DND-41 (cell line): ENCODE data around the gene RABGGTA.

Experiments used
- ATAC-seq: fragments of 200-7000 bp; cut with Tn5 transposase; 3 replicates; pipeline ENCODE4 v1.9.1; 2021; ENCODE audit warnings: low read depth; ENCODE audit not compliant: insufficient read depth
- DNase-seq: peaks from one replicate; pipeline ENCODE4 v3.0.0-alpha.2; 2020
- H2AFZ ChIP-seq: 2 replicates; pipeline ENCODE4 v1.6.0; 2012; ENCODE audit warnings: low read depth, low read length
- H3K27ac ChIP-seq: 2 replicates; pipeline ENCODE4 v1.5.1; 2012; ENCODE audit warnings: low read length, inconsistent platforms
- H3K27me3 ChIP-seq: fragments of 200-600 bp; sonication (generic); 2 replicates; pipeline ENCODE4 v1.6.0; 2012; ENCODE audit warnings: low read length, mild to moderate bottlenecking, inconsistent platforms; ENCODE audit not compliant: insufficient read depth, poor library complexity
- H3K36me3 ChIP-seq: 2 replicates; pipeline ENCODE4 v1.5.1; 2012; ENCODE audit warnings: low read length, inconsistent platforms; ENCODE audit not compliant: insufficient read depth
- H3K4me1 ChIP-seq: 2 replicates; pipeline ENCODE4 v1.5.1; 2012; ENCODE audit warnings: mild to moderate bottlenecking, low read length; ENCODE audit not compliant: insufficient read depth
- H3K4me2 ChIP-seq: 2 replicates; pipeline ENCODE4 v1.6.0; 2012; ENCODE audit warnings: mild to moderate bottlenecking, moderate library complexity, low read length, inconsistent platforms; ENCODE audit not compliant: insufficient read depth
- H3K4me3 ChIP-seq, 2 experiments: fragments of 200-600 bp in 1 of 2; shearing (Covaris generic) in 1 of 2; 2 replicates each; pipeline ENCODE4 v1.5.1; 2012 to 2016; ENCODE audit warnings: inconsistent platforms in 2 of 2, low read length in 2 of 2, mild to moderate bottlenecking in 2 of 2, low read depth in 1 of 2, moderate library complexity in 1 of 2
- H3K79me2 ChIP-seq: 2 replicates; pipeline ENCODE4 v1.6.0; 2012; ENCODE audit warnings: low read length, inconsistent platforms; ENCODE audit not compliant: insufficient read depth
- H3K9ac ChIP-seq: 2 replicates; pipeline ENCODE4 v1.6.0; 2012; ENCODE audit warnings: low read depth, mild to moderate bottlenecking, inconsistent platforms, low read length, moderate library complexity
- H3K9me3 ChIP-seq: 2 replicates; pipeline ENCODE4 v1.5.1; 2012; ENCODE audit warnings: low read length, moderate library complexity, mild to moderate bottlenecking, inconsistent platforms; ENCODE audit not compliant: insufficient read depth, severe bottlenecking
- H4K20me1 ChIP-seq: 2 replicates; pipeline ENCODE4 v1.6.0; 2012; ENCODE audit warnings: low read length; ENCODE audit not compliant: insufficient read depth
- CTCF ChIP-seq: IDR thresholded peaks from 2 replicates; pipeline ENCODE4 v1.5.1; 2012; ENCODE audit warnings: borderline replicate concordance, low read length, moderate library complexity, mild to moderate bottlenecking; ENCODE audit not compliant: poor library complexity, severe bottlenecking; ENCODE audit errors: extremely low read depth
- EZH2 ChIP-seq: IDR thresholded peaks from 3 replicates; pipeline ENCODE4 v1.6.1; 2012; ENCODE audit warnings: borderline replicate concordance, low read depth, mild to moderate bottlenecking, moderate library complexity, low read length, inconsistent platforms; ENCODE audit not compliant: severe bottlenecking

RABGGTA gene

GRCh38 chr14:24232121-24232644, 39.2 kb downstream of the RABGGTA start, which contains the start of gene NEDD8:
Gene NEDD8, minus strand, starts transcription at chr14:24232367. Its CDS starts 100 bp downstream, at chr14:24232267.
- Histone ChIP-seq H3K4me3 (peak within 1 kb of the TSS; percentile 52 to 75), H3K36me3 (peaks cover 47% of the 10 kb centered on the region), H3K4me1 (peaks cover 42% of the 10 kb centered on the region), H3K79me2 (peaks cover 76% of the 10 kb centered on the region), H3K27me3 (no peaks in the 10 kb centered on the region), H2AFZ (peak within 1 kb of the TSS; percentile 80), H3K9me3 (no peaks in the 10 kb centered on the region), H3K27ac (peak within 1 kb of the TSS; percentile 89), H4K20me1 (peaks cover 4% of the 10 kb centered on the region; the same call in 1 of the 2 replicates), H3K4me2 (peak within 1 kb of the TSS; percentile 99), H3K9ac (peak within 1 kb of the TSS; percentile 67)
- TF ChIP-seq EZH2 (no peak), CTCF (no peak)
- ATAC-seq = peak; percentile 88
- peak; percentile 93 for DNase-seq

- ATAC-seq = no peak; the same call in 2 of the 3 replicates
- Histone ChIP-seq H3K4me2 (peak overlapping the region; percentile 99), H3K4me3 (peak overlapping the region; percentile 52 to 75), H3K79me2 (peaks cover 83% of the 10 kb centered on the region), H3K27ac (peak overlapping the region; percentile 89), H3K27me3 (no peaks in the 10 kb centered on the region), H2AFZ (peak overlapping the region; percentile 80), H3K36me3 (peaks cover 40% of the 10 kb centered on the region), H3K9me3 (no peaks in the 10 kb centered on the region), H3K9ac (peak overlapping the region; percentile 67), H4K20me1 (peaks cover 4% of the 10 kb centered on the region; the same call in 1 of the 2 replicates), H3K4me1 (peaks cover 42% of the 10 kb centered on the region)
- DNase-seq = no peak
- no peak for TF ChIP-seq CTCF
Observed at GRCh38 chr14:24231263-24232120, 39.9 kb downstream of the RABGGTA start.

- peaks cover 87% of the 10 kb centered on the region for H3K79me2 ChIP-seq
- no peak overlapping the region for H3K9ac ChIP-seq
- H3K4me2 ChIP-seq = no peak overlapping the region
- TF ChIP-seq EZH2 (no peak), CTCF (no peak)
- H3K27me3 ChIP-seq = no peaks in the 10 kb centered on the region
- H3K27ac ChIP-seq = no peak overlapping the region
- no peak for DNase-seq
- no peak overlapping the region for H3K4me3 ChIP-seq
- H3K9me3 ChIP-seq = no peaks in the 10 kb centered on the region
- peaks cover 4% of the 10 kb centered on the region; the same call in 1 of the 2 replicates for H4K20me1 ChIP-seq
- peaks cover 14% of the 10 kb centered on the region for H3K36me3 ChIP-seq
- peaks cover 28% of the 10 kb centered on the region for H3K4me1 ChIP-seq
- no peak overlapping the region for H2AFZ ChIP-seq
- ATAC-seq = no peak
Observed at GRCh38 chr14:24228902-24229301, 42.5 kb downstream of the RABGGTA start.
